ENCODE measurements around the gene IGHMBP2. TPM values are rescaled to one million over a fixed set of nuclear protein-coding genes. Genes with fewer than 3 reads are reported as not detected.

The IGHMBP2 gene
- total and polyA plus RNA-seq, 9 of the 15 experiments (the other 6 are each of a cell fraction or from before 2014, with no cell fraction given): 1.6 to 24.8 (median 14.5) TPM

DNA sequence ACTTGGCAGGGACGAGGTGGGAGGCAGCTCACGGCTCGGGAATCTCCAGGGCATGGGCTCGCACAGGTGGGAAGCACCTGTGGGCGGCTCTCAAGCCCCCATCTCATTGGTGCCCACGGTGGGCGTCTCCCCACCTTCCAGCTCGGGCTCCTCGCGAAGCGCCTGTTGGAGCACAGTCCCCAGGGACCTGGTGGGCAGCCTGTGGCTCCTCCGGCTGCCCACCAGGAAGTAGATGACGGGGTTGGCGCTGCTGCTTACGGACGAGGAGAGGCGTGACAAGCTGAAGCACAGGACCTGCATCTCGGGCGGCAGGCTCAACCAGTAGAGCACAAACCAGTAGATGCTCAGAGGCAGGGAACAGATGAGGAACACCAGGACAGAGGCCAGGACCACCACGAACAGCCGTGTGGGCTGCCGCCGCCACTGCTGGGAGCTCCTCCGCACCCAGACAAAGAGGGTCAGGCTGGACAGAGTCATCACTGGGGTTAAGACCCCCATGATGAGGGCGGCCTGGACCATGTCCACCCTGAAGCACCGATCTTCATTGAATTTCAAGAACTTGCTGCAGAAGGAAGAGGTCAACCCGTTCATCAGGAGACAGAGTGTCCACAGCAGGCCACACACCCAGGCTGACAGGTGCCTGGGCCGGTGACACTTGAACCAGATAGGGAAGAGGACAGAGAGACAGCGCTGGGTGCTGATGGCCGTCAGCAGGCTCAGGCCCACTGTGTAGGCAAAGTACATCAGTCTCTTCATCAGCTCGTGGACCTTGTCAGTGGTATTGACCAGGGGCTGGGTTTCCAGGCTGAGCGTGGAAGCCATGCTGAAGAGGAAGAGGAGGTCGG, 76.5 kb downstream of the IGHMBP2 start:
- ChIA-PET CTCF (ENCODE audit: low intra/inter-chr PET ratio) (interaction anchor here (0.6 kb wide), 1 partner anchor 448 kb away, joined by 4 read pairs; no protein-coding TSS in a partner anchor), POLR2A (interaction anchor here (0.5 to 0.8 kb wide), 3 partner anchors 14 to 1333 kb away, joined by 3 to 4 read pairs (median 3); no protein-coding TSS in a partner anchor)
- WGBS (ENCODE audit: insufficient coverage, low coverage, missing lambda C conversion rate): 6% methylated on average over 33 of the region's 33 CpGs
- peak overlapping the region in 1 of 2 experiments; percentile 43; a peak in 2 of 4 replicates for H3K9ac ChIP-seq (ENCODE audit: insufficient read depth in 1 of 2, low read depth in 2 of 2, low read length in 2 of 2)
- no peak overlapping the region for H3K4me3 ChIP-seq
- H3K4me2 ChIP-seq (ENCODE audit: insufficient read depth, low read length): no peak overlapping the region
- FAIRE-seq (no peak), ATAC-seq (peak; percentile 49), DNase-seq (ENCODE audit: extremely low read depth in 1 of 4, low spot score in 3 of 4) (no peak)
- H3K9me3 ChIP-seq (replicated peaks; ENCODE audit: control insufficient read depth, insufficient read depth, low read depth, low read length): 0 out of 2 replicates have a peak, but pooled peaks cover 2% of the 10 kb centered on the region
- peaks cover 25 to 36% of the 10 kb centered on the region in 2 experiments for H3K27me3 ChIP-seq (ENCODE audit: control insufficient read depth in 2 of 2, insufficient read depth in 2 of 2, low read length in 2 of 2)
- BruUV-seq (replicated peaks): no TSS peak
- no peak overlapping the region for H3K27ac ChIP-seq (ENCODE audit: extremely low read depth, low read depth, low read length)
- intact Hi-C loops (cut with micrococcal nuclease): no loop called here
- in situ Hi-C loops (cut with MboI): no loop called here
- TF ChIP-seq ZNF583 (CRISPR knock-in tag; IDR thresholded peaks at IDR 0.05): no peak
- TF ChIP-seq ZBTB17 (CRISPR knock-in tag; IDR thresholded peaks at IDR 0.05): 0 out of 2 replicates have a peak, but pooled peaks have one; percentile 76
- H4K20me1 ChIP-seq (replicated peaks; ENCODE audit: control insufficient read depth, insufficient read depth, low read length): no peaks in the 10 kb centered on the region
- no peaks in the 10 kb centered on the region for H3K9me1 ChIP-seq (ENCODE audit: control insufficient read depth, insufficient read depth, low read length)
- H2AFZ ChIP-seq (ENCODE audit: low read depth, low read length): no peak overlapping the region
- H3K4me1 ChIP-seq (replicated peaks in 1 of 2; ENCODE audit: control insufficient read depth in 2 of 2, insufficient read depth in 2 of 2, low read length in 2 of 2): peaks cover 5 to 11% of the 10 kb centered on the region in 2 experiments; a peak in 2 of 5 replicates
- no peaks in the 10 kb centered on the region for H3K79me2 ChIP-seq (ENCODE audit: control insufficient read depth, insufficient read depth, low read length)
- H3K36me3 ChIP-seq (ENCODE audit: control insufficient read depth, insufficient read depth, low read length): no peaks in the 10 kb centered on the region

DNA sequence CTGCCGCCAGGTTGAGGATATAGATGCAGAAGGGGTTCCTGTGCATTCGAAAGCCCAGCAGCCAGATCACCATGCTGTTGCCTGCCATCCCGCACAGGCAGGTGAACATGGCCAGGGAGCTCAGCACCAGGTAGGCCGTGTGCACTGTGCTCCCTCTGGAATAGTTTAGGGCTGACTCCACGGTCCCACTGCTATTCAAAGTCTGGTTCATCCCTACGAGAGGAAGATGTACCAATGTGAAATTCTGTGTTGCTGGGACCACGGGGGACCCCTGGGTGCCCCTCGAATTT, 77.0 kb downstream of the IGHMBP2 start, which contains the start of gene MRGPRD:
MRGPRD (minus strand) TSS at position 211 of the 290 bp plus-strand sequence; CDS start at position 211, 0 bp downstream.
- H3K9me1 ChIP-seq (ENCODE audit: control insufficient read depth, insufficient read depth, low read length): no peaks in the 10 kb centered on the region
- no peak within 1 kb of the TSS for H3K27ac ChIP-seq (ENCODE audit: extremely low read depth, low read depth, low read length)
- H4K20me1 ChIP-seq (replicated peaks; ENCODE audit: control insufficient read depth, insufficient read depth, low read length): no peaks in the 10 kb centered on the region
- no peak for FAIRE-seq
- no peak within 1 kb of the TSS for H2AFZ ChIP-seq (ENCODE audit: low read depth, low read length)
- 0 out of 2 replicates have a peak, but pooled peaks cover 2% of the 10 kb centered on the region for H3K9me3 ChIP-seq (replicated peaks; ENCODE audit: control insufficient read depth, insufficient read depth, low read depth, low read length)
- H3K36me3 ChIP-seq (ENCODE audit: control insufficient read depth, insufficient read depth, low read length): no peaks in the 10 kb centered on the region
- no peak within 1 kb of the TSS for H3K4me2 ChIP-seq (ENCODE audit: insufficient read depth, low read length)
- no peak for DNase-seq (ENCODE audit: extremely low read depth in 1 of 4, low spot score in 3 of 4)
- 2% methylated on average over 8 of the region's 8 CpGs for WGBS (ENCODE audit: insufficient coverage, low coverage, missing lambda C conversion rate)
- POLR2A ChIA-PET: interaction anchor here (0.5 to 0.7 kb wide), 2 partner anchors 15 to 1333 kb away, joined by 3 to 4 read pairs; no protein-coding TSS in a partner anchor
- peak within 1 kb of the TSS in 1 of 2 experiments; percentile 43; a peak in 2 of 4 replicates for H3K9ac ChIP-seq (ENCODE audit: insufficient read depth in 1 of 2, low read depth in 2 of 2, low read length in 2 of 2)
- CTCF ChIA-PET (ENCODE audit: low intra/inter-chr PET ratio): no interaction called here
- intact Hi-C loops (cut with micrococcal nuclease): no loop called here
- no peaks in the 10 kb centered on the region for H3K79me2 ChIP-seq (ENCODE audit: control insufficient read depth, insufficient read depth, low read length)
- ATAC-seq: no peak
- no peak within 1 kb of the TSS for H3K4me3 ChIP-seq
- in situ Hi-C loops (cut with MboI): no loop called here
- H3K27me3 ChIP-seq (ENCODE audit: control insufficient read depth in 2 of 2, insufficient read depth in 2 of 2, low read length in 2 of 2): peaks cover 25 to 36% of the 10 kb centered on the region in 2 experiments
- peaks cover 5 to 11% of the 10 kb centered on the region in 2 experiments; a peak in 2 of 5 replicates for H3K4me1 ChIP-seq (replicated peaks in 1 of 2; ENCODE audit: control insufficient read depth in 2 of 2, insufficient read depth in 2 of 2, low read length in 2 of 2)
- BruUV-seq (replicated peaks): no TSS peak
- no peak for TF ChIP-seq ZBED1 (IDR thresholded peaks at IDR 0.05)
- TF ChIP-seq KAT8 (IDR thresholded peaks at IDR 0.05; ENCODE audit: low read depth): no peak
- TF ChIP-seq SOX6 (IDR thresholded peaks at IDR 0.05): no peak
- no peak for TF ChIP-seq RBM15 (IDR thresholded peaks at IDR 0.05; ENCODE audit: insufficient read depth, low read length)
- TF ChIP-seq RAD21 (CRISPR knock-in tag; conservative IDR thresholded peaks at IDR 0.05 in 1 of 2, IDR thresholded peaks at IDR 0.05 in 1 of 2): no peak
- no peak for TF ChIP-seq NFYB (IDR thresholded peaks at IDR 0.05; ENCODE audit: extremely low read depth, insufficient read length)
- no peak for TF ChIP-seq HIVEP1 (CRISPR knock-in tag; IDR thresholded peaks at IDR 0.05)
- no peak for TF ChIP-seq SUPT5H (IDR thresholded peaks at IDR 0.05)
- no peak for TF ChIP-seq PHF20 (IDR thresholded peaks at IDR 0.05; ENCODE audit: partially characterized antibody)
- TF ChIP-seq ZNF217 (CRISPR knock-in tag; IDR thresholded peaks at IDR 0.05): no peak
- no peak for TF ChIP-seq XRCC4 (IDR thresholded peaks at IDR 0.05; ENCODE audit: extremely low read depth, insufficient read depth, insufficient read length)
- no peak for TF ChIP-seq SRSF9 (IDR thresholded peaks at IDR 0.05; ENCODE audit: borderline replicate concordance, low read depth, low read length)
- TF ChIP-seq ESRRA (IDR thresholded peaks at IDR 0.05; ENCODE audit: borderline replicate concordance, low read depth): no peak
- no peak for TF ChIP-seq PTBP1 (IDR thresholded peaks at IDR 0.05; ENCODE audit: low read depth, low read length)
- no peak for TF ChIP-seq CC2D1A (IDR thresholded peaks at IDR 0.05)
- TF ChIP-seq TCF7 (IDR thresholded peaks at IDR 0.05; ENCODE audit: borderline replicate concordance): no peak
- TF ChIP-seq TEAD1 (CRISPR knock-in tag; IDR thresholded peaks at IDR 0.05): no peak
